ENCODE results near the gene PPP1R1C. TPM values are rescaled to one million over a fixed set of nuclear protein-coding genes. Genes with fewer than 3 reads are reported as not detected.

Gene PPP1R1C
- total RNA-seq, 1 donor from 2014 or later = 2.9 TPM

- H3K27me3 ChIP-seq (ENCODE audit: low read depth) = no peaks in the 10 kb centered on the region
- ATAC-seq (no peak), DNase-seq (no peak)
- no peaks in the 10 kb centered on the region for H3K9me3 ChIP-seq
- no peak overlapping the region for H3K4me3 ChIP-seq
- no peaks in the 10 kb centered on the region for H3K36me3 ChIP-seq
- intact Hi-C loops (cut with DNase I) = no loop called here
- H3K27ac ChIP-seq = no peak overlapping the region
- TF ChIP-seq, protein P1, sequence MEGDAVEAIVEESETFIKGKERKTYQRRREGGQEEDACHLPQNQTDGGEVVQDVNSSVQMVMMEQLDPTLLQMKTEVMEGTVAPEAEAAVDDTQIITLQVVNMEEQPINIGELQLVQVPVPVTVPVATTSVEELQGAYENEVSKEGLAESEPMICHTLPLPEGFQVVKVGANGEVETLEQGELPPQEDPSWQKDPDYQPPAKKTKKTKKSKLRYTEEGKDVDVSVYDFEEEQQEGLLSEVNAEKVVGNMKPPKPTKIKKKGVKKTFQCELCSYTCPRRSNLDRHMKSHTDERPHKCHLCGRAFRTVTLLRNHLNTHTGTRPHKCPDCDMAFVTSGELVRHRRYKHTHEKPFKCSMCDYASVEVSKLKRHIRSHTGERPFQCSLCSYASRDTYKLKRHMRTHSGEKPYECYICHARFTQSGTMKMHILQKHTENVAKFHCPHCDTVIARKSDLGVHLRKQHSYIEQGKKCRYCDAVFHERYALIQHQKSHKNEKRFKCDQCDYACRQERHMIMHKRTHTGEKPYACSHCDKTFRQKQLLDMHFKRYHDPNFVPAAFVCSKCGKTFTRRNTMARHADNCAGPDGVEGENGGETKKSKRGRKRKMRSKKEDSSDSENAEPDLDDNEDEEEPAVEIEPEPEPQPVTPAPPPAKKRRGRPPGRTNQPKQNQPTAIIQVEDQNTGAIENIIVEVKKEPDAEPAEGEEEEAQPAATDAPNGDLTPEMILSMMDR (IDR thresholded peaks at IDR 0.05) = no peak
- H3K4me1 ChIP-seq = no peaks in the 10 kb centered on the region
These were observed 104.8 kb downstream of the PPP1R1C start for GRCh38 chr2:182090486-182090885.

DNA sequence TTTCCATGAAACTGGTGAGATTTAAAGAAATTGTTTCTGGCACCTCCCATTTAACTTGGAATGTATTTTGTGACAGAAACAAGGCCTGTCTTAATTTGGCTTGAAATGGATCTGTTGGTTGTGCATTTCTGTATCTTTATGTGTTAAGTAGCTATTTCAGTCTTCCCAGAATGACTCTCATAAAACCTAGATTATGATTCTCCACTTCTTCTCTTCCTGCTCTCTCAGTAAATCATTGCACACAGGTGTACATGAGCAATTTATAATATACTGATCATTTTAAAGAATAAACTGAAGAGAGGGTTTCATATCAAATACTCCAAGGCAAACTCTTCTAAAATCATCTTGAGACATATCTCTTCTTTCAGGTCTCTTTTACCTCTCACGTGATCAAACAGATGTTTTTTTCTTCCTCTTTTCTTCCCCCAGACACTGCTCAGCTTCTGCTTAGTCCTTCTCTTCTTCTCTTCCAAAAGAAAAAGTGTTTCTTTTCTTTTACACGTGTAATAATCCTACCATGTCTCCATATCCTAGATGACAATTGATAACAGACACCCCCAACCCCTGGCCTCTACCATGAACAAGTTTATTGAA, 112.0 kb downstream of the PPP1R1C start:
- no peak overlapping the region for H3K27ac ChIP-seq
- H3K4me1 ChIP-seq = no peaks in the 10 kb centered on the region
- no peaks in the 10 kb centered on the region for H3K9me3 ChIP-seq
- no peak overlapping the region for H3K4me3 ChIP-seq
- DNase-seq (no peak), ATAC-seq (no peak)
- no peaks in the 10 kb centered on the region for H3K36me3 ChIP-seq
- TF ChIP-seq, protein P1 (IDR thresholded peaks at IDR 0.05) = no peak
- no peaks in the 10 kb centered on the region for H3K27me3 ChIP-seq (ENCODE audit: low read depth)
- intact Hi-C loops (cut with DNase I) = no loop called here

- TF ChIP-seq, protein P1 (IDR thresholded peaks at IDR 0.05) = no peak
- H3K36me3 ChIP-seq = no peaks in the 10 kb centered on the region
- intact Hi-C loops (cut with DNase I) = no loop called here
- H3K9me3 ChIP-seq = no peaks in the 10 kb centered on the region
- ATAC-seq (no peak), DNase-seq (no peak)
- no peaks in the 10 kb centered on the region for H3K4me1 ChIP-seq
- H3K4me3 ChIP-seq = no peak overlapping the region
- no peak overlapping the region for H3K27ac ChIP-seq
- H3K27me3 ChIP-seq (ENCODE audit: low read depth) = no peaks in the 10 kb centered on the region
These were observed 113.0 kb downstream of the PPP1R1C start for GRCh38 chr2:182098648-182099047.

- Histone ChIP-seq H3K9me3 (no peaks in the 10 kb centered on the region), H3K27me3 (ENCODE audit: low read depth) (no peaks in the 10 kb centered on the region), H3K4me1 (no peaks in the 10 kb centered on the region), H3K27ac (no peak overlapping the region), H3K36me3 (no peaks in the 10 kb centered on the region), H3K4me3 (no peak overlapping the region)
- no peak for ATAC-seq
- DNase-seq = no peak
- TF ChIP-seq, protein P1 (IDR thresholded peaks at IDR 0.05) = no peak
- intact Hi-C loops (cut with DNase I) = no loop called here
These were observed 115.6 kb downstream of the PPP1R1C start for GRCh38 chr2:182101263-182101662.

- H3K4me1 ChIP-seq = no peaks in the 10 kb centered on the region
- TF ChIP-seq, protein P1 (IDR thresholded peaks at IDR 0.05) = no peak
- no peaks in the 10 kb centered on the region for H3K36me3 ChIP-seq
- H3K9me3 ChIP-seq = no peaks in the 10 kb centered on the region
- ATAC-seq (no peak), DNase-seq (no peak)
- intact Hi-C loops (cut with DNase I) = no loop called here
- H3K4me3 ChIP-seq = no peak overlapping the region
- H3K27me3 ChIP-seq (ENCODE audit: low read depth) = no peaks in the 10 kb centered on the region
- no peak overlapping the region for H3K27ac ChIP-seq
These were observed 117.9 kb downstream of the PPP1R1C start for GRCh38 chr2:182103526-182103925.

Data from lower lobe of right lung (tissue), 2 donors.